Activated B cell treated with CpG ODN at 0.5 μM for 24 hours (primary cell): Measurements from ENCODE around the gene PRKAR2B. TPM values are rescaled to one million over a fixed set of nuclear protein-coding genes. Genes with fewer than 3 reads are reported as not detected.
A peak's percentile ranks its signal among the peaks of the same experiment; 100 is the strongest.

Experiments
- ATAC-seq: fragments of 200-7000 bp; cut with Tn5 transposase; one replicate; pipeline ENCODE4 v1.10.0; 2021; ENCODE audit warnings: low read depth, mild to moderate bottlenecking, moderate library complexity
- CTCF ChIA-PET: fragments of 350-600 bp; sonication (Branson Sonifier 250); formaldehyde crosslinking; loops from one replicate; lab custom pipeline; 2021; ENCODE audit warnings: antibody characterized with exemption; lab: Charles Lee
- POLR2A ChIA-PET: fragments of 350-600 bp; sonication (Branson Sonifier 250); formaldehyde crosslinking; loops from one replicate; lab custom pipeline; 2021; ENCODE audit warnings: antibody characterized with exemption; lab: Charles Lee
- DNase-seq: peaks from one replicate; pipeline ENCODE4 v3.0.0; 2022
- H3K27ac Mint-ChIP-seq: one replicate; pipeline ENCODE4 v1.8.0; 2020; ENCODE audit warnings: mixed read lengths
- H3K27me3 Mint-ChIP-seq: one replicate; pipeline ENCODE4 v1.8.0; 2021; ENCODE audit warnings: mixed read lengths
- H3K36me3 Mint-ChIP-seq: one replicate; pipeline ENCODE4 v1.8.0; 2021; ENCODE audit warnings: low read depth, mixed read lengths
- H3K4me1 Mint-ChIP-seq: one replicate; pipeline ENCODE4 v1.8.0; 2021; ENCODE audit warnings: mixed read lengths
- H3K4me3 Mint-ChIP-seq: one replicate; pipeline ENCODE4 v1.8.0; 2020; ENCODE audit warnings: mild to moderate bottlenecking, mixed read lengths
- H3K9me3 Mint-ChIP-seq: one replicate; pipeline ENCODE4 v1.8.0; 2020; ENCODE audit warnings: mixed read lengths
- intact Hi-C: fragments of 100-400 bp; cut with micrococcal nuclease; formaldehyde crosslinking; loops from one replicate; pipeline ENCODE4 v1.15.1; 2024
- total RNA-seq: library from RNA; stranded (reverse); gene quantifications from 2 replicates; pipeline ENCODE4 v1.2.3, GENCODE V29; 2022
- TF ChIP-seq, protein P1 (sequence below): fragments of 200-600 bp; IDR thresholded peaks from one replicate; pipeline ENCODE4 v1.8.0; 2022; ENCODE audit warnings: antibody characterized with exemption, mild to moderate bottlenecking

PRKAR2B gene
- total RNA-seq, 1 donor from 2014 or later, result 0.71 TPM

DNA sequence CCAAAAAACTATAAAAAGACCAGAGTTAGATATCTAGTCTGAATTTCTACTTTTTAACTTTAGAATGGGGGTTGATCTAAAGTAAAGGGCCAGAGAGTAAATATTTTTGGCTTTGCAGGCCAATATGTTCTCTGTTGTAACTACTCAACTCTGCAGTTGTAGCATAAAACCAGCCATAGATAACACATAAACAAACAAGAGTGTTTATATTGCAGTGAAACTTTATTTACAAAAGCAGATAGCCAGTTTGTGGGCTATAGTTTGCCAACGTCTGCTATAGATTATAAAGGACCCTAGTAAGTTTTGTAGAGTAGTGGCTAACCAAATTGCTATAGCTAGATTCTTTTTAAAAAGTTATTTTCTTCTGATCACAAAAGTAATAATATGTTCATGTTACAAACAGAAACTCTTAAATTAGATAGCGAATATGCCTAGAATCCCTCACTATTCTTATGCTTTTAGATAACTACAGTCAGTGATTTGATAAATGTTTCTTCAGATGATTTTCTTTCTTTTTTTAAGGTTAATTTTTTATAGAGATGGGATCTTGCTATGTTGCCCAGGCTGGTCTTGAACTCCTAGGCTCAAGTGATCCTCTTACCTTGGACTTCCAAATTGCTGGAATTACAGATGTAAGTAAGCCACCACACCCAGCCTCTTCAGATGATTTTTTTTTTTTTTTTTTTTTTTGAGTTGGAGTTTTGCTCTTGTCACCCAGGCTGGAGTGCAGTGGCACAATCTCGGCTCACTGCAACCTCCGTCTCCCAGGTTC, 100.7 kb downstream of the PRKAR2B start:
- no peaks in the 10 kb centered on the region for H3K36me3 Mint-ChIP-seq
- H3K27me3 Mint-ChIP-seq, result no peaks in the 10 kb centered on the region
- TF ChIP-seq, protein P1, sequence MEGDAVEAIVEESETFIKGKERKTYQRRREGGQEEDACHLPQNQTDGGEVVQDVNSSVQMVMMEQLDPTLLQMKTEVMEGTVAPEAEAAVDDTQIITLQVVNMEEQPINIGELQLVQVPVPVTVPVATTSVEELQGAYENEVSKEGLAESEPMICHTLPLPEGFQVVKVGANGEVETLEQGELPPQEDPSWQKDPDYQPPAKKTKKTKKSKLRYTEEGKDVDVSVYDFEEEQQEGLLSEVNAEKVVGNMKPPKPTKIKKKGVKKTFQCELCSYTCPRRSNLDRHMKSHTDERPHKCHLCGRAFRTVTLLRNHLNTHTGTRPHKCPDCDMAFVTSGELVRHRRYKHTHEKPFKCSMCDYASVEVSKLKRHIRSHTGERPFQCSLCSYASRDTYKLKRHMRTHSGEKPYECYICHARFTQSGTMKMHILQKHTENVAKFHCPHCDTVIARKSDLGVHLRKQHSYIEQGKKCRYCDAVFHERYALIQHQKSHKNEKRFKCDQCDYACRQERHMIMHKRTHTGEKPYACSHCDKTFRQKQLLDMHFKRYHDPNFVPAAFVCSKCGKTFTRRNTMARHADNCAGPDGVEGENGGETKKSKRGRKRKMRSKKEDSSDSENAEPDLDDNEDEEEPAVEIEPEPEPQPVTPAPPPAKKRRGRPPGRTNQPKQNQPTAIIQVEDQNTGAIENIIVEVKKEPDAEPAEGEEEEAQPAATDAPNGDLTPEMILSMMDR, result no peak
- no peak for ATAC-seq
- no peak overlapping the region for H3K4me3 Mint-ChIP-seq
- H3K9me3 Mint-ChIP-seq, result no peaks in the 10 kb centered on the region
- CTCF ChIA-PET, result no interaction called here
- no peak for DNase-seq
- no peak overlapping the region for H3K27ac Mint-ChIP-seq
- H3K4me1 Mint-ChIP-seq, result peaks cover 8% of the 10 kb centered on the region
- POLR2A ChIA-PET, result no interaction called here
- intact Hi-C loops, result loop anchor here (5.0 kb wide), 1 partner anchor 317 kb away; no protein-coding TSS in a partner anchor

- no peak for DNase-seq
- TF ChIP-seq, protein P1, result no peak
- H3K36me3 Mint-ChIP-seq, result no peaks in the 10 kb centered on the region
- no peak overlapping the region for H3K4me3 Mint-ChIP-seq
- H3K4me1 Mint-ChIP-seq, result peaks cover 10% of the 10 kb centered on the region
- no peaks in the 10 kb centered on the region for H3K9me3 Mint-ChIP-seq
- peak; percentile 68 for ATAC-seq
- H3K27me3 Mint-ChIP-seq, result no peaks in the 10 kb centered on the region
- no peak overlapping the region for H3K27ac Mint-ChIP-seq
- CTCF ChIA-PET, result interaction anchor here (0.6 to 7.5 kb wide), 23 partner anchors 9 to 727 kb away, joined by 3 to 166 read pairs (median 5); partner anchors contain the start of gene HBP1
- intact Hi-C loops, result loop anchor here (1.0 to 5.0 kb wide), 5 partner anchors 21 to 727 kb away; no protein-coding TSS in a partner anchor
- POLR2A ChIA-PET, result interaction anchor here (0.6 to 6.5 kb wide), 3 partner anchors 16 to 284 kb away, joined by 3 to 32 read pairs (median 17); partner anchors contain the start of gene HBP1
Observed at GRCh38 chr7:107147464-107148393, 103.2 kb downstream of the PRKAR2B start.

DNA sequence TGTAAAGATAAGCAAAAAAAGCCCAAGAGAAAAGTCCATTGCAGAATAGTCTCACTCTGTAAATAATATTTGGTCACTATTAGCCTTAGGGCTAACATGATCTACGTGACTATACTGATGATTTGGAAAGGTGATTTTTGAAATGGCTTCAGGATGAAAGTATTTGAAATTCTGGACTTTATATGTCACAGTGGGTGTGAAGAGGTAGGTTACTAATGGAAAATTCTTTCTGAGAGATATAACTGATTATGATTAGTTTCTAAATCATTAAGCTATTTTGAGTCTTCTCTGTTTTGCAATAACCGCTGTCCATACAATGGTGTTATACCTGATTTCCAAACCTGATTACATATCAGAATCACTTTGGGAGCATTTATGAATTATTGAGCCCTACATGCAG, 104.2 kb downstream of the PRKAR2B start:
- Mint-ChIP-seq H3K36me3 (no peaks in the 10 kb centered on the region), H3K9me3 (no peaks in the 10 kb centered on the region), H3K27ac (no peak overlapping the region), H3K27me3 (no peaks in the 10 kb centered on the region), H3K4me3 (no peak overlapping the region), H3K4me1 (peaks cover 10% of the 10 kb centered on the region)
- TF ChIP-seq, protein P1, result no peak
- intact Hi-C loops, result loop anchor here (5.0 kb wide), 1 partner anchor 314 kb away; no protein-coding TSS in a partner anchor
- CTCF ChIA-PET, result interaction anchor here (0.6 to 7.5 kb wide), 16 partner anchors 8 to 720 kb away, joined by 3 to 166 read pairs (median 6); partner anchors contain the start of gene HBP1
- POLR2A ChIA-PET, result interaction anchor here (6.5 kb wide), 1 partner anchor 20 kb away, joined by 32 read pairs; the partner anchor contains the start of gene HBP1
- ATAC-seq, result no peak
- DNase-seq, result no peak

DNA sequence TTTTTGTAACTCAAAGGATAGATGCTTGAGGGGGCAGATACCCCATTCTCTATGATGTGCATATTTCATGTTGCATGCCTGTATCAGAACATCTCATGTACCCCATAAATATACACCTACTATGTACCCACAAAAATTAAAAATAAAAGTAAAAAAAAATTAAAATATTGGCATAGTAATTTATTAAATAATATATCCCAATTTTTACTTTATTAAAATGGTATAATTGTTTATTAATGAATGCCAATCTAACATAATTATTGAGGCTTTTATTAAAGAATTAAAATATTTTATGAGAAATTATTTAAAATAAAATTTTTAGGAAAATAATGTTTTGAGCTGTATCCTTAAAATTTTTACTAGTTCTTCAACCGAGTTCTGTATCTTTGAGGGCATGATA, 105.4 kb downstream of the PRKAR2B start:
- Mint-ChIP-seq H3K27ac (no peak overlapping the region), H3K4me3 (no peak overlapping the region), H3K9me3 (no peaks in the 10 kb centered on the region), H3K27me3 (no peaks in the 10 kb centered on the region), H3K36me3 (no peaks in the 10 kb centered on the region), H3K4me1 (peaks cover 10% of the 10 kb centered on the region)
- ATAC-seq, result no peak
- POLR2A ChIA-PET, result interaction anchor here (6.5 kb wide), 1 partner anchor 19 kb away, joined by 32 read pairs; the partner anchor contains the start of gene HBP1
- no peak for DNase-seq
- TF ChIP-seq, protein P1, result no peak
- CTCF ChIA-PET, result interaction anchor here (0.9 to 7.5 kb wide), 9 partner anchors 17 to 608 kb away, joined by 3 to 166 read pairs (median 6); no protein-coding TSS in a partner anchor
- intact Hi-C loops, result loop anchor here (1.0 to 5.0 kb wide), 6 partner anchors 203 to 607 kb away; no protein-coding TSS in a partner anchor
